ENCODE measurements around the gene ERVK3-1.
"Not testable (repeated sequence)": the region's sequence is repeated elsewhere in the genome, so short reads cannot be mapped to it uniquely, and the experiment has no call there.

ERVK3-1 gene

GRCh38 chr19:58346961-58347929, 42.1 kb downstream of the ERVK3-1 start:
- peak; percentile 63 for DNase-seq

DNA sequence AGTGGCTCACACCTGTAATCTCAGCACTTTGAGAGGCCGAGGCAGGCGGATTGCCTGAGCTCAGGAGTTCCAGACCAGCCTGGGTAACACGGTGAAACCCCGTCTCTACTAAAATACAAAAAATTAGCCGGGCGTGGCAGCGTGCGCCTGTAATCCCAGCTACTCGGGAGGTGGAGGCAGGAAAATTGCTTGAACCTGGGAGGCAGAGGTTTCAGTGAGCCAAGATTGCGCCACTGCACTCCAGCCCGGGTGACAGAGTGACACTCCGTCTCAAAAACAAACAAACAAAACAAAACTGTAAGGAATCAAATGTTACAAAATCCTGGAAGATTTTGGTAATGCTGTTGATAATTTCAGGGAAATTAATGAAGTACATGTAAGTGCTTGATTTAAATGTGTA, 42.9 kb downstream of the ERVK3-1 start:
- DNase-seq = not testable (repeated sequence)

- DNase-seq = no peak
Measured at GRCh38 chr19:58349590-58349989, 44.4 kb downstream of the ERVK3-1 start.

- DNase-seq = no peak
Measured at GRCh38 chr19:58350001-58350861, 45.1 kb downstream of the ERVK3-1 start.

DNA sequence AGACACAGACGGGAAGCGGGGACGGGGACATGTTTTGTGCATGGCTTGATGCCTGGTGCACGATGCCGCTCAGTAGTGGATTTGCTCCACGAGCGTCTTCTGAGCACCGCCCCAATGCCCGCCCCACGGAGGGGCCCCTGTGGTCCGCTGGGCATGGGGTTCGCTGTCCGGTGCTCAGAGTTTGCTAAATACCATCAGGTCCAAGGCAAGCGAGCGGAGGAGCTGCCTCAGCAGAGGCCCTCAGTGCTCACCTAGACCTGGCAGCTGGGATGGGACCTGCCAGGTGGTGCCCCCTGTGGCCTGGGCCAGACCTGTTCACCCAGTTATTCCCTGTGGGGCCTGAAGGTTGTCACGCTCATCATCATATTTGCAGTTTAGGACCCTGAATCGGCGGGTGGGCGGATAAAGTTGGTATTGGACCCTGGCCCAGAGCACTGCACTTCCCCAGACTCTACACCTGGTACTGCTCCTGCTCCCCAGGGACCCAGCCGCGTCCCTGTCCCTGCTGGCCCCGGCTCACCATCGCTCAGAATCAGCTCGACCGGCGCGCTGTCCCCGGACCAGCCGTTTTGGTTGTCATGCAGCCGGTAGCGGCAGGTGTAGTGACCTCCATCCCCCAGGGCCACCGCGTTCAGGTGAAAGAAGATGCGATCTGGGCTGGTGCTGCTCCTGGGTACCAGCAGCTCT, 45.8 kb downstream of the ERVK3-1 start:
- DNase-seq = no peak

DNA sequence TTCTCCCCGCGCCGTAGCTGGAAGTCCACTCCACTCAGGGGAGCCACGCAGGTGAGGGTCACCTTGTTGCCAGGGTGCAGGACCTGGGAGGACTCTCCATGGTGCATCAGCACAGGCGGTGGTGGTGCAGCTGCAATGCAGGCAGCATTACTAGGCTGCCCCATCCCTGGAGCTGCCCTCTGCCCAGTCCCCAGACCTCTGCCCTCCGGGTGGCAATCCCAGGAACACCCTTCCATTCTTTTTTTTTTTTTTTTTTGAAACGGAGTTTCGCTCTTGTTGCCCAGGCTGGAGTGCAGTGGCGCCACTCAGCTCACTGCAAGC, 46.3 kb downstream of the ERVK3-1 start:
- DNase-seq = no peak

GRCh38 chr19:58351990-58352755, 47.0 kb downstream of the ERVK3-1 start:
- DNase-seq = no peak

DNA sequence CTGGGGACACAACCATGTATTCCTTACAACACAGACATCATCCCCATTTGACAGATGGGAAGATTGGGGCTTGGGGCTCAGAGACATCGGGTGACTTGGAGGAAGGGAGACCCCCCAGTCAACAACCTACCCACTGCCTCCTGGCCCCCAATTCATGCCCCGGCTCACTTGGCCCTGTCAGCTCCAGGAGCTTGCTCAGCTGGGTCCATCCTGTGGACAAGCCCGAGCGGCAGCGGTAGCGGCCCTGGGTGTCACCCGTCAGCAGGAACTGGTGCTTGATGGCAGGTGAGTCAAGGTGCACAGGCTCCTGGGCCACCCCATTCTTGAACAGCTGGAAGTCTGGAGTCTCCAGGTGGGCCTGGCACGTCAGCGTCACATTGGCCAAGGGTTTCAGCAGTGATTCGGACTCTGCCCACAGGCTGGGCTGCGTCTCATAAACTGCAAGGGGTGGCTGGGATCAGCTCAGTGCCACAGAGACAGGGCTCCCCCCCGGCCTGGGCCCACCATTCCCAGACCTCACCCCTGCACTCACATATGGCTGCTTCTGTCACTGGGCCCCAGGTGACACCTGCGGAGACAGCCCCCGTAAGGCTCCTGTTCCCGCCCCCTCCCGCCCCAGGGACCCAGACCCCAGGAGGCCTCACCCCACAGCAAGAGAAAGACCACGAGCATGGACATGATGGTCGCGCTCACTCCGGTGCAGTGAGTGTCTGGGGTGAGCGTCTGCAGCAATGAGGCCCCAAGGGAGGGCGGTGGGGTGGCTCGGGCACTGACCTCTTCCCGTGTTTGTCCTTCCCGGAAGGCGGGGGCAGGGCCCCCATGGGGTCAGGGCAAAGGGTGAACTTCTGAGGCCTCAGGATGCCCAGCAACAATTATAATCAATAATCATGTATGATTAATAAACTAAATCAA, 47.8 kb downstream of the ERVK3-1 start, which contains the start of gene A1BG:
A1BG (minus strand) TSS at position 733 of the 912 bp plus-strand sequence; CDS start at position 678, 55 bp downstream.
- no peak for DNase-seq

DNA sequence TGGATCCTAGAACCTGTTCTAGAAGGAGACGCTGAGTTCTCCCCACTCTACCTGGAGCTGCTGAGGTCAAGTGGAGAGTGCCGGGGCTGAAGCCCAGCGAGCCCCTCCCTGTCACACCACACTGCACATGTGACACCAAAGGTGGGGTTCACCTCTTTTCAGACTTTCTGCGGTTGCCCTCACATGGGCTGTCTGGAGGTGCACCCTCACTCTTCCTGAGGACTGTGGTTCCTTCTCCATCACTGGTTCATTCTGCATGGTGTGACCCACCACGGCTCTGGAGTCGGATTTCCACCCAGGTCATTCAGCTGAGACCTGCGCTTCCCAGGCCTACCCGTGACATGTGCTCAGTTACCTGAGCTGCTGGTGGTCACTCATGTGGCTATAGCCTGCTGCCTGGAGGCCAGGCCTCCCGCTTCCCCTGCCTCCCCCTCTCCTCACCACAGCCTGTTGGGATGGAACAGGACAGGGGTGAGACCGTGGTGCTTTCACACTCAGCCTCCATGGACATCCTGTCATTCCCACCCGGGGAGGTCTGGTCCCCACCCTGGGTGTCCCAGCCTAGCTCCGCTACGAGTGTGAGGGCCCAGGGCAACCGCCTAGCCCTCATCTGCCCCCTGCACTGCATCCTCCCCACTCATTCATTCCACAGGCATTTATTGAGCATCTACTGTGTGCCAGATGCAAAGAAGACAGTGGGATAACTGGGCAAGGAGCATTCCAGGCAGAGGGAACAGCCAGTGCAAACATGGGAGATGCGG, 48.7 kb downstream of the ERVK3-1 start:
- DNase-seq = no peak

DNA sequence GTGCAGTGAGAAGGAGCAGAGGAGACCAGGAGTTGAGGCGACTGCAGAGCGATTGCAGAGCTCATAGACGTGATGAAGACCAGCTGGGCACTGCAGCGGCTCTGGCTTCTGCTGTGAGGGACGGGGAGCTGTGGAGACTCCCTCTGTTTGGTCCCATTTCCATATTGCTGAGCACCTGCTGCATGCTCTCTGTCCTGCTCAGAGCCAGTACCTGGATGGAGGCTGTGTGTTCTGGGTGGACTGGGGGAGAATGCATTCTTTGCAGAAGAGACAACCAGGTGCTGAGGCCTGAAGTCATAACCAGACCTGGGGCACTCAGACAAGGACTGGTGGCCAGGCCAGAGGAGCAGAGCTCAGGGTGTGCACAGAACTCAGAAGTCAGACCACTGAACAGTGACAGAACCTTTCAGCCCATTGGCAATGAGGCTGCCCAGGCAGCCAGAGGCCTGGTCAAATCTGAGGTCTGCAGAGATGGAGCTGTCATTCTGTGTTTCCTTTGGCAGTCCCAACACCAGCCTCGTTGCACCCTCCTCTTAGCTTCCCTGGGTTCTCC, 49.4 kb downstream of the ERVK3-1 start:
- no peak for DNase-seq

- DNase-seq = no peak
Measured at GRCh38 chr19:58355215-58355796, 50.1 kb downstream of the ERVK3-1 start.

- peak; percentile 38 for DNase-seq
Measured at GRCh38 chr19:58355908-58356765, 51.0 kb downstream of the ERVK3-1 start.

- no peak for DNase-seq
Measured at GRCh38 chr19:58356766-58357480, 51.7 kb downstream of the ERVK3-1 start.

GRCh38 chr19:58357481-58358145, 52.4 kb downstream of the ERVK3-1 start:
- DNase-seq = no peak

GRCh38 chr19:58361900-58362271, 56.7 kb downstream of the ERVK3-1 start:
- DNase-seq = peak; percentile 48

DNA sequence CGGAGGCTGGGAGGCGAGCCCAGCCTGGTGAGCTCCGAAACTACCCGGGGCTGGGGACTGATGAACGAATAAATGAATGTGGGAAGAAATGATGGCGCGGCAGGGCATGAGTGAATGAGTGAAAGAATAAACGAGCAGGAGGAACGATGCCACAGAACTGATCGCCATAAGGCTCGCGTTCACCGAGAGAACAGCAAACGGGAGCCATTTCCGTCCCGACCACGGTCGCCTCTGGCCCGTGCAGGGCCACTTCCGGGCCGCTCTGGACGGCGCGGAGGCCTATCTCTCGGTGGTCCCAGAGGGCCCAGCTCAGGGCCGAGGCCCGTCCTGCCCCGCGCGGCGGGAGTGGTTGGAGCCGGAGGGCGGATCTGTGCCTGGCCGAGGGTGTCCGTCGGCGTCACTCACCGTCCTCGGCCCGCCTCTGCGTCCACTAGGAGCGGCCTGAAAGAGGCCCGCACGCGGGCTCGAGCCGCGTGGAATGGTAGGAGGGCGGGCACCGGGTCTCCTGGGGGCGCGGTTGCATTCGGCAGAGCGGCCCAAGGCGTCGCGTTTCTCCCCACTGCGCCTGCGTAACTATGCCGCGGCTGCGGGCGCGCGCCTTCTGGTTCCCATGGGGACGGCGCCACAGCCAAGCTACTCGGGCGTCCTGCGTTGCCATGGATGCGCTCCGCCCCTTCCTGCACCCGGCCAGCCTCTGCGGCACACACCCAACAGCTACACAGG, 57.3 kb downstream of the ERVK3-1 start, which contains the start of gene ZNF497:
ZNF497 (minus strand) TSS at position 480 of the 723 bp plus-strand sequence. CDS start 5,116 bp downstream, outside the sequence.
- peak; percentile 97 for DNase-seq
